Esophagus (tissue), 2 donors: ENCODE results near the gene CNTRL. TPM values are rescaled to one million over a fixed set of nuclear protein-coding genes. Genes with fewer than 3 reads are reported as not detected.

ENCODE experiments used
- polyA plus RNA-seq, 2 donors: library from polyadenylated mRNA; stranded (reverse); fragments of 200-250 nt; gene quantifications; one replicate each; pipeline ENCODE4 v1.2.3, GENCODE V29; 2013
- donor health status: healthy with polysubstance abuse.
- donor health status: Bipolar disorder and iron deficiency.

The CNTRL gene
- polyA plus RNA-seq, 2 donors: 4.0 to 5.5 TPM

Other genes with a start within 250 kb of the CNTRL start
- 10 to 100 TPM; 12.1 to 15.8 TPM for gene PSMD5, start 232.0 kb upstream of the CNTRL start, polyA plus RNA-seq
- 10 to 100 TPM; 22.3 to 28.8 TPM for gene PHF19, start 197.8 kb upstream of the CNTRL start, polyA plus RNA-seq
- 1 to 10 TPM; 2.7 to 6.1 TPM for gene TRAF1, start 148.2 kb upstream of the CNTRL start, polyA plus RNA-seq
- 1 to 10 TPM; 1.0 to 1.7 TPM for gene C5, start 24.7 kb upstream of the CNTRL start, polyA plus RNA-seq
- 10 to 100 TPM; 20.1 to 33.4 TPM for gene RAB14, start 126.9 kb downstream of the CNTRL start, polyA plus RNA-seq
- gene GSN, start 193.2 kb downstream of the CNTRL start, polyA plus RNA-seq: 100 to 1,000 TPM; 198 to 418 TPM